Right cardiac atrium (tissue), 5 donors: ENCODE results near the gene ANAPC1. TPM values are rescaled to one million over a fixed set of nuclear protein-coding genes. Genes with fewer than 3 reads are reported as not detected.
"Not testable (repeated sequence)": the region's sequence is repeated elsewhere in the genome, so short reads cannot be mapped to it uniquely, and the experiment has no call there.

ENCODE experiments used
- ATAC-seq, 2 donors: fragments of 200-7000 bp; cut with Tn5 transposase; one replicate each; pipeline versions ENCODE4 v1.8.0 to v1.9.1; 2020; ENCODE audit warnings: moderate library complexity in 2 of 2, mild to moderate bottlenecking in 1 of 2
- DNase-seq, 3 donors: peaks; one replicate each; pipeline ENCODE4 v3.0.0-alpha.2; 2020
- H3K27ac ChIP-seq: one replicate; pipeline ENCODE4 v1.5.1; 2013; ENCODE audit warnings: mild to moderate bottlenecking, low read length, control low read depth, moderate library complexity
- H3K27me3 ChIP-seq: one replicate; pipeline ENCODE4 v1.6.1; 2013; ENCODE audit not compliant: control insufficient read depth, insufficient read depth
- H3K4me1 ChIP-seq: one replicate; pipeline ENCODE4 v1.6.1; 2013; ENCODE audit warnings: low read length; ENCODE audit not compliant: control insufficient read depth, insufficient read depth
- H3K4me3 ChIP-seq: one replicate; pipeline ENCODE4 v1.5.1; 2013; ENCODE audit warnings: low read length, control low read depth
- H3K9me3 ChIP-seq: one replicate; pipeline ENCODE4 v1.6.1; 2013; ENCODE audit warnings: low read length; ENCODE audit not compliant: control insufficient read depth
- WGBS: extraction: QIAGEN DNeasy Blood & Tissue Kit; methylation state at CpG from one replicate; pipeline ENCODE4 v1.1.7; 2013; 5-methylcytosine and 5-hydroxymethylcytosine counted together
- intact Hi-C, 4 donors: fragments of 100-400 bp; cut with DNase I; formaldehyde crosslinking; loops; one replicate each; pipeline versions ENCODE4 v1.11.0 to v1.14.0; 2022 to 2023
- polyA plus RNA-seq: library from polyadenylated mRNA; stranded (reverse); fragments of 200-250 nt; gene quantifications from one replicate; pipeline ENCODE4 v1.2.3, GENCODE V29; 2013
- total RNA-seq, 4 donors: library from RNA; stranded (reverse); fragmentation: NEBNext Ultra II Directional; extraction: Animal tissue kit (Norgen Biotek cat#: 25700); gene quantifications; one replicate each; pipeline ENCODE4 v1.2.1, GENCODE V29; 2021
- donor health status: healthy with polysubstance abuse.
- donor health status: DM: no; HTN: yes; CAD: no.
- donor health status: DM: no; HTN: no; CAD: no.
- donor health status: DM: no; HTN: yes; CAD: no; lungs with severe emphysema.
- donor health status: DM: yes; HTN: yes; CAD: no.

Gene ANAPC1
- total and polyA plus RNA-seq, 5 donors: 5.2 to 20.7 (median 19.3) TPM

DNA sequence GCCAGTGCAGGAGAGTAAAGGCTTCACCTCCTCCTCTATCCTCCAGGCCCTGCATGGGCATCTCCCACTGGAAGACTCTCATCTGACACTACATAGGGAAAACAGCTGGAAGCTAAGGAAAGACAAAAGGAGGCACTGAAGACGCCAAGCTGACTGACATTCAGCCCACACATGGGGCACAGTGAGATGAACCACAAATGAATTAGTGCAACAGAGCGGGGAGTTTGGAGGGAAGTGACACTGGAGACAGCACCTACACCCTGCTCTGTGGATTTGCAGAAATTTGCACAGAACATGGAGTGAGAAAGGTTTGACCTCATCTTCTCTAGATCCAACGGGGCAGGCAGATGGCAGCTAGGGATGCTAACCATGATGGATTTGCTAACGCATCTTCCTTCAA is 119.8 kb downstream of the ANAPC1 start:
- H3K4me3 ChIP-seq, ATAC-seq, H3K4me1 ChIP-seq, intact Hi-C loops, H3K27ac ChIP-seq, H3K27me3 ChIP-seq, DNase-seq, H3K9me3 ChIP-seq: not testable (repeated sequence)
- WGBS: 83% methylated on average over 4 of the region's 4 CpGs

DNA sequence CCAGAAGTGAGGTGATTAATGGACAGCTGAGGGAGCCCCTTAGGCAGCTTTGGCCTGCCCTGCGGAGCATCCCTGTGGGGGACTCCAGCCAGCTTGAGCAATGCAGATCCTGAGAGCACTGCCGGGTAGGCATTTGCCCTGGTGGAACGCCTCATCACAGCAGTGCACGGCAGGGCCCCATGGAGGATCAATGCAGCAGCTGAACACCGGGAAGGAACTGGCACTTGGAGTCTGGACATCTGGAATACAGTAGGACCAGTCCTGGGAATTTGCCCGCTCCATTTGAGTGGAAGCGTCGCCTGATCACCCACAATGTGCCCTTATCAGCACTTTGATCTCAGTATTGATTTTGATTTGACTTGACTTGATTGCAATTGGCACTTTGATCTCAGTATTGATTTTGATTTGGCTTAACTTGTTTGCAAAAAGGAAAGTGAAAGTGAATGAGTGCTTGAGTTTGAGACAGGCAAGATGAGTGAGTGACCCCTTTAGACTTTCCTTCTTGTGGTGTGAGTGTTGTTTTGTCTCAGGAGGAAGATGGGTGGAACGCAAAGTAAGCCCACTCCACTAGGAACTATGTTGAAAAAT is 123.2 kb downstream of the ANAPC1 start:
- H3K4me1 ChIP-seq, H3K27me3 ChIP-seq, H3K9me3 ChIP-seq, DNase-seq, H3K4me3 ChIP-seq, intact Hi-C loops, ATAC-seq, H3K27ac ChIP-seq: not testable (repeated sequence)
- 98% methylated on average over 9 of the region's 9 CpGs for WGBS

DNA sequence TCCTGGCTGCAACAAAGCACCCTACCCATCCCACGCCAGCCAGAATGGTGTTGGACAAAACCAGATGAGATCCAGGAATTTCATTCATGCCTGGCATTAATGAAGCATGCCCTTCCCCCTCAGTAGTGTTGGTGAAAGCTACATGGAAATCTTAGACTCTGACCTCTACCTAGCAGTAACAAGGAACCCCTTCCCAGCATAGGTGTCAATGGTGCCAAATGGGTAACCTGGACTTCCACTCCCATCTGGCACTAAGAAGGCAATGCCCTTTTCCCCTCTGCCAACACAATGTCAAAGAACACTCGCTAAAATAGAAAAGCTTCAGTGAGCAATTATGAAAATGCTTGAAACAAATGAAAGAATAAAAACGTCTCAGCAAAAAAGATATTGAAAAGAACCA is 131.5 kb downstream of the ANAPC1 start:
- DNase-seq, H3K9me3 ChIP-seq, ATAC-seq, H3K4me3 ChIP-seq, H3K4me1 ChIP-seq, H3K27ac ChIP-seq, intact Hi-C loops, H3K27me3 ChIP-seq: not testable (repeated sequence)
- 96% methylated on average over 2 of the region's 3 CpGs for WGBS

DNA sequence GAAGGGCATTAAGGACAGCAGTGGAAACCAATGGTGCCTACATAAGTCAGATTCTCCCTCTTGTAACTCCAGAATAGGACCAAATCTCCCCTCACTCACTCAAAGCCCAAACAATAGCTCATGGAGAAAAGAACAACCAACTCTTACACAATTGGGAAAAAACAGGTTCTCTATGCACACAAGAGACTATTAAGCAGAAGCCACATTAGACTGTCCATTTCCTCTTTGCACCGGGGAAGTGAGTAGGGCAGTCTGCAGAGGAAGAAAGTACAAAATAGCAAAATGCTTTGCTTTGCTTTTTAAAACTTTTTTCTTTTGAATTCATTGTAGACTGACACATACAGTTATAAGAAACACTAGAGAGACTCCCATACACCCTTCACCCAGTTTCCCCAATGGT is 133.4 kb downstream of the ANAPC1 start:
- DNase-seq, ATAC-seq, H3K9me3 ChIP-seq, intact Hi-C loops, H3K27me3 ChIP-seq, H3K27ac ChIP-seq, H3K4me3 ChIP-seq, H3K4me1 ChIP-seq: not testable (repeated sequence)
- no CpG with 5 or more reads among the region's 1 CpG for WGBS

DNA sequence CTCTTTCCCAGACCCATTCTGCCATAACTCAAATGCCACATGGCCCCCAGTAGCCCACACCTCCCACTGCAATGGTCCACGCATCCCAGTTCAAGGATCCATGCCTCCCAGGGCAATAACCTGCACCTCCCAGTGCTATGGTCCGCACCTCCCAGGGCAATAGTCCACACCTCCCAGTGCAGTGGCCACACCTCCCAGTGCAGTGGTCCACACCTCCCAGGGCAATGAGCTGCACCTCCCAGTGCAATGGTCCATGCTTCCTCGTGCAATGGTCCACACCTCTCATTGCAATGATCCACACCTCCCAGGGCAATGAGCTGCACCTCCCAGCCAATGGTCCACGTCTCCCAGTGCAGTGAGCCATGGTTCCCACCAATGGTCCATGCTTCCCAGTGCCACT is 135.6 kb downstream of the ANAPC1 start:
- 83% methylated on average over 2 of the region's 4 CpGs for WGBS
- peak in 1 of 2 donors; percentile 11 for ATAC-seq

DNA sequence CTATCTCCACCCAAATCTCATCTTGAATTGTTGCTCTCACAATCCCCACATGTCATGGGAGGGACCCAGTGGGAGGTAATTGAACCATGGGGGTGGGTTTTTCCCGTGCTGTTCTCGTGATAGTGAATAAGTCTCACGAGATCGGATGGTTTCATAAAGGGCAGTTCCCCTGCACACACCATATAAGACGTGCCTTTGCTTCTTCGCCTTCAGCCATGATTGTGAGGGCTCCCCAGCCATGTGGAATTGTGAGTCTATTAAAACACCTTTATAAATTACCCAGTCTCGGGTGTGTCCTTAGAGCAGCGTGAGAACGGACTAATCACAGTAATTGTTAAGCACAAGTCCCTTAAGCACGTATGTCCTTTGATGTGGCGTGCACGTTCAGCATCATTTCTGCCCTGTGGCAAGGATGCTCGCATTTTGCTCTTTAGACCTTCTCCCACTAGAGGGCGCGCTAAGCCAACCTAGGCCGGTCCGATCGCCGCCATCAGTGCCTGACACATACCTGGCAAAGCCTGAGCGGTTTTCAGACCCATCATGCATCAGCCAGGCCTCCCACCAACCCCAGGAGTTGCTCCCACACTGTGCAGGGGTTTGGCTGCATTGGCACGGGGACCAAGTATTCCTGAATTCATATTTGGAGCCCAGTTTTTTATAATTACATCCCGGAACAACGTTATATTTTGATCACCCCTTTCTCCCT is 136.4 kb downstream of the ANAPC1 start:
- WGBS: 20% methylated on average over 20 of the region's 23 CpGs
- intact Hi-C loops, H3K27me3 ChIP-seq, H3K9me3 ChIP-seq, H3K4me1 ChIP-seq, H3K4me3 ChIP-seq, H3K27ac ChIP-seq: not testable (repeated sequence)
- peak; percentile 79 to 82 for ATAC-seq
- peak in 2 of 3 donors; percentile 71 for DNase-seq

More for the DNA sequence above, 135.6 kb downstream of the ANAPC1 start:
- H3K27ac ChIP-seq, DNase-seq, H3K4me3 ChIP-seq, H3K27me3 ChIP-seq, H3K9me3 ChIP-seq, intact Hi-C loops, H3K4me1 ChIP-seq: not testable (repeated sequence)

DNA sequence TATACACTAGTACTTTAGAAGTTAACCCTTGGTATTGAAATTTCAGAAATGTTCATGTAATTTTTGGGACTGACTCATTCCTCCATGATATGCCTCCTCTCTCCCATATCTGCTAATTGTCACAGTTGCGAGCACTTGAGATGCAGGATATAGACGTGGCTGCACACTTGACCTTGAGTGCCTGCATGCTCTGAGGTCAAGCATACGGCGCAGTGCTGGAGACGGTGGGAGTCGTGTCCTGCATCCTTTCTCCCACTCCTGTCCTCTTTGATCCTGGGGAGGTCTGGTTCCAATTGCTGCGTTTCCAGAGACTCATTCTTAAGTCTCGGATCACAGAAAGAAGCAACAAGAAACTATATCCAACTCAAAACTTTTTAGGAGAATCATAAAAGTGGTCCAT is 139.2 kb downstream of the ANAPC1 start:
- WGBS: 49% methylated on average over 8 of the region's 8 CpGs

DNA sequence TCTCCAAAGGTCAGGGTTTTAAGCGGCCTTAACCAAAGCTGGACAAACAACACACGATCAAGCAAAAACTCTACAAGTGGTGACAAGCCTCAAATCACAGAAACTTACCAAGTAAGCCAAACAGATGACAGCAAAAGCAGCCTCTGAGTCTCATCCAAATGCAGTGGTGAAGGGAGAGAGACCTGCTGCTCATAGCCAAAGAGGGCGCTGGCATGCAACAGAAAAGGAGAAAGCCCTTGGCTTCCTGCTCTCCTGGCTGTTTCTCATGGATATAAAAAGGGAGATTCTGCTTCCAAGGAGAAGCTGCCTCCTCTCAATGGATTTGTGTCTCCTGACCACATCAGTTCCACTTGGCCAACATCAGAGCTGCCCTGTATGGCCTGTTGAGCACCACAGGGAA is 142.5 kb downstream of the ANAPC1 start:
- H3K27ac ChIP-seq, H3K27me3 ChIP-seq, DNase-seq, intact Hi-C loops, ATAC-seq, H3K9me3 ChIP-seq, H3K4me1 ChIP-seq, H3K4me3 ChIP-seq: not testable (repeated sequence)
- WGBS: 79% methylated on average over 2 of the region's 3 CpGs

More for the DNA sequence above, 139.2 kb downstream of the ANAPC1 start:
- intact Hi-C loops, H3K4me3 ChIP-seq, H3K9me3 ChIP-seq, H3K27me3 ChIP-seq, ATAC-seq, DNase-seq, H3K4me1 ChIP-seq, H3K27ac ChIP-seq: not testable (repeated sequence)

DNA sequence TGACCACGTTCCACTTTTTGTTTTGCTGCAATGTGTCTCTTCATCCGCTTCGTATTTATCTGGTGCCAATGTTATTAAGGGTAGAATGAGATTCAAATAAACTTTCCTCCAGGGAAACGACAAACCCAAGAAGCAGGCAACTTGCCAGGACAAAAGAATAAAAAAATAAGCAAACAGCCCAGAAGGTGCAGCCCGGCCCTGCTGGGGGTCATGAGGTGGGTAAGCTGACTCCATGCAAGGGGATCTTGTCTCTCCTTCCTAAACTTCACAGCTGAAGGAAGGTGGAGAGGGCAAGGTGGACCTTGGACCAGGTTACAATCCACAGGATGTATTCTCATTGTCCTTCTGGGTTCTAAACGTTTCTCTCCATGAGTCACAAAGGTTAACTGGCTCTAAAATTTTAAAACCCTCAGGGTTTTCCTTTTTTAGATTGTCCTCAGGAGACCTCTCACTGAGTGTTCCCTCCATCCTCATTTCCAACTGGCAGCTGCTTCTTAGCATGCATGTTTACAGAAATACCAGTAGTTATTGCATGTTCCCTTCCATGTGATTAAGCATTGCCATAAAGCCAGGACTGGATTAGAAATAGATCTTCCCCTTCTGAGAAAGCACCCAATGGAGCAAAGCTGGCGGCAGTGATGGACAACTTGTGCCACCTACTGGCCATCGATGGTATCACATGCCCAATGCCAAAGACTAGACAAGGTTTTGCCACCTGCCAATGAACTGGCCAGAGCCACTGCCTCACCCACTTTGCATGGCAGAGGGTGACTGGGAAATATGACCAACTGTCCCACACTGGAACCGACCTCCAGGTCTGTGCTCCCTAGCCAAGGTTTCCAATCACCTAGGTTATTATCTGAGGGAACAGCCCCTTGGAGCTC is 147.9 kb downstream of the ANAPC1 start:
- intact Hi-C loops, H3K27me3 ChIP-seq, H3K27ac ChIP-seq, DNase-seq, H3K9me3 ChIP-seq, H3K4me3 ChIP-seq, H3K4me1 ChIP-seq: not testable (repeated sequence)
- WGBS: 17% methylated on average over 7 of the region's 9 CpGs
- ATAC-seq: peak; percentile 81 to 89

DNA sequence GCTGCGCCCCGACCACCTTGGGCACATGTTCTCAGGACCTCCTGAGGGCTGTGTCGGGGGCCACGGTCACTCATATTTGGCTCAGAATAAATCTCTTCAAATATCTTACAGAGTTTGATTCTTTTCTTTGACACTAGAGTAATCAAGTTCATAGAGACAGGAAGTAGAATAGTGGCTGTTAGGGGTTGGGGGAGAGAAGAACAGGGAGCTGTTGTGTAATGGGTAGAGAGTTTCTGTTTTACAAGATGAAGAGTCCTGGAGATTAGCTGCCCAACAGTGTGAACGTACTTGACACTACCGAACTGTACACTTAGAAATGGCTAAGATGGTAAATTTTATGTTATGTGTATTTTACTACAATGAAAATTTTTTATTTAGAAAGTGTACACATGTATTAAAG is 148.6 kb downstream of the ANAPC1 start:
- 87% methylated on average over 4 of the region's 6 CpGs for WGBS
- DNase-seq, H3K4me1 ChIP-seq, intact Hi-C loops, ATAC-seq, H3K9me3 ChIP-seq, H3K27me3 ChIP-seq, H3K4me3 ChIP-seq, H3K27ac ChIP-seq: not testable (repeated sequence)
